T-helper 17 cell (primary cell): Measurements from ENCODE around the gene XYLB. TPM values are rescaled to one million over a fixed set of nuclear protein-coding genes. Genes with fewer than 3 reads are reported as not detected.
"Not testable (repeated sequence)": the region's sequence is repeated elsewhere in the genome, so short reads cannot be mapped to it uniquely, and the experiment has no call there.

Experiments
- ATAC-seq: fragments of 150-1000 bp; cut with Tn5 transposase; 2 replicates; pipeline ENCODE4 v1.10.0; 2021; ENCODE audit warnings: mild to moderate bottlenecking, moderate library complexity
- DNase-seq, 3 donors: peaks; one replicate each; pipeline versions ENCODE4 v3.0.0 to v3.0.0-alpha.2; 2020 to 2021
- H3K9me3 ChIP-seq: one replicate; pipeline ENCODE4 v1.7.0; 2013; ENCODE audit warnings: low read length, mild to moderate bottlenecking; ENCODE audit not compliant: control insufficient read depth, poor library complexity, severe bottlenecking
- H3K27ac Mint-ChIP-seq: one replicate; pipeline ENCODE4 v1.8.0; 2022; ENCODE audit warnings: mild to moderate bottlenecking, moderate library complexity, mixed read lengths
- H3K27me3 Mint-ChIP-seq: one replicate; pipeline ENCODE4 v1.8.0; 2022; ENCODE audit warnings: mixed read lengths
- H3K36me3 Mint-ChIP-seq: one replicate; pipeline ENCODE4 v1.8.0; 2022; ENCODE audit warnings: low read depth, mixed read lengths
- H3K4me1 Mint-ChIP-seq: one replicate; pipeline ENCODE4 v1.8.0; 2022; ENCODE audit warnings: mild to moderate bottlenecking, mixed read lengths
- H3K4me3 Mint-ChIP-seq: one replicate; pipeline ENCODE4 v1.8.0; 2022; ENCODE audit warnings: mild to moderate bottlenecking, moderate library complexity, mixed read lengths
- total RNA-seq, 4 donors: library from RNA in 2 of 4; stranded (reverse) in 2 of 4; gene quantifications; one replicate each; pipeline ENCODE4 v1.2.3 and lab custom pipeline; 2022 to 2026

The XYLB gene
- total RNA-seq, 2 donors from 2014 or later: 0.75 to 2.8 TPM

DNA sequence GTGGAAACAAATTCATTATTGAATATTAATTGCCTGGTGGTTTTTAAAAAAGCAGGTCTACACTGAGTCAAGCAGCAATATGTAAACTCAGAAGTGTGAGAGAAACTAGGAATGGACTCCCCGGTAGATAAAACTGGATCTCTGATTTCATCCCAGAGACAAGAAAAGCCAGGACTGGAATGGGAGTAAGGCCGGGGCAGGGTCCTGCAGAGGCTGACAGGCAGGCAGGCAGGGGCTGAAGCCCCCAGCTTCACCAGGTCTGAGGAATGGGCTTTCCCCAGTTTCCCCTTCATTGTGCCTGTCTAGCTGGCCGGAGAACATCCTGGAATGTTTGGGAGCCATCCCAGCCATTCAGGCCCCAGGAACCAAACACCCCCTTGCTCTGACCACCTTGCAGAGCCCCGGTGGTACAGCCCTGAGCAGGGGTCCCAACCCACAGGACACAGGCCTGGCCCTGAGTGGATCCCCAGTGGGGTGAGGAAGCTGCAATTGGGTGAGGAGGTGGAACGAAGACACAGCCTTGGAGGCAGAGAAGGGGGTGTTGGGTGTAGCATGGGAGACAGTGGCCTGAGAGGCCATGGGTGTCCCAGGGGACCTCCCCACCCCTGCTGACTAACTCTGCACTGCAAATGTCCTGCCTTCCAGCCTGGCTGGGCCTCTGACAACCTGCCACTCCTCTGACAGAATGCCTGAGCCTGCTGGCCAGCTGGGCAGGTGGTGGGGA is 31.7 kb upstream of the XYLB start:
- peaks cover 13% of the 10 kb centered on the region for H3K27me3 Mint-ChIP-seq
- H3K36me3 Mint-ChIP-seq: no peaks in the 10 kb centered on the region
- DNase-seq (no peak), ATAC-seq (no peak)
- peaks cover 4% of the 10 kb centered on the region for H3K4me1 Mint-ChIP-seq
- H3K4me3 Mint-ChIP-seq: no peak overlapping the region
- no peak overlapping the region for H3K27ac Mint-ChIP-seq
- H3K9me3 ChIP-seq: no peaks in the 10 kb centered on the region

- Mint-ChIP-seq H3K4me1 (peaks cover 4% of the 10 kb centered on the region), H3K27me3 (peaks cover 13% of the 10 kb centered on the region), H3K27ac (no peak overlapping the region), H3K36me3 (no peaks in the 10 kb centered on the region), H3K4me3 (no peak overlapping the region)
- no peak for ATAC-seq
- no peak for DNase-seq
- no peaks in the 10 kb centered on the region for H3K9me3 ChIP-seq
Observed at GRCh38 chr3:38315488-38316230, 30.9 kb upstream of the XYLB start.

- Mint-ChIP-seq H3K4me1 (peaks cover 4% of the 10 kb centered on the region), H3K4me3 (no peak overlapping the region), H3K27ac (no peak overlapping the region), H3K36me3 (no peaks in the 10 kb centered on the region), H3K27me3 (peaks cover 13% of the 10 kb centered on the region)
- DNase-seq (no peak), ATAC-seq (no peak)
- no peaks in the 10 kb centered on the region for H3K9me3 ChIP-seq
Observed at GRCh38 chr3:38316356-38317191, 30.0 kb upstream of the XYLB start.

- no peak for ATAC-seq
- DNase-seq: no peak
- Mint-ChIP-seq H3K27me3 (peaks cover 7% of the 10 kb centered on the region), H3K27ac (no peak overlapping the region), H3K4me3 (no peak overlapping the region), H3K4me1 (peaks cover 4% of the 10 kb centered on the region), H3K36me3 (no peaks in the 10 kb centered on the region)
- H3K9me3 ChIP-seq: no peaks in the 10 kb centered on the region
Observed at GRCh38 chr3:38317192-38317759, 29.3 kb upstream of the XYLB start.

DNA sequence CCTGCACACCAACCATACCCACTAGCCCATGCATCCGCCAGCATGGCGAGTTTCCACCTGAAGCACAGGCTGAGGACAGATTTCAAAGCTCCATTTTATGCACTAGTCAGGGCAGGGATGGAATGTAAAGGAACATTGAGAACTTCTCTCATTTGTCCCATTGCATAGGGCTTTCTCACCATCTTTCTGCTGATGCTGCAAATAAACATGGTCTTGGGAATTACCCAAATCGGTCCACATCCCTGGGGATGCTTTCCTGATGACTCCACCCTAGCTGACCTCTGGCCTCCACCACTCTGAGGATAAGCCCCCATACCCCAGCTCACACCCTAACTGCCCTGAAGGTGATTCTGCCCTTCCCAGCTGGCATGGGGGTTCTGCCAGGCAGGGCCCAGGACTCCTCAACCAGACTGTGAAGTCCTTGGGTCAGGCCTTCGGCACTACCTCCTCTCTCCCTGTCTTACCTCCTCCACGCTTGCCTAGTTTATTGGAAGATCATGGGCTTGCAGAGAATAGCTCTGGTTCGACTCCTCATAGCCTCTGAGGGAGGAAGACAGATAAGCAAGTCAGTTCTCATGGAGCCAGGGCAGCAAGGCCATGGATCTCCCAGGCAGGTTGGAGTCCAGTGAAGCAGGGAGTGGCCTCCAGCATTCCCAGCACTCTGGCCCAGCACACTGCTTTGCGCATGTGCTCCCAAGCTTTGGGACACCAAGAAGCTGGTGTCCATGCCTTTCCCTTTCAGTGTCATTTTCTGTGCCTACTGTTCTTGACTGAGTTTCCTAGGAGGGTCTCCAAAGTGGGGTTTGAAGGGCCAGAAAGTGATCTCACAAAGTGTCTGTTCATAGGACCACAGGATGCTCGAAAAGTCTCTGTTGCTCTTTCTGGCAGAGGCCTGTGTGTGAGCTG is 27.6 kb upstream of the XYLB start:
- DNase-seq: no peak
- no peak overlapping the region for H3K4me3 Mint-ChIP-seq
- peaks cover under 1% of the 10 kb centered on the region for H3K27me3 Mint-ChIP-seq
- H3K9me3 ChIP-seq: no peaks in the 10 kb centered on the region
- peaks cover 4% of the 10 kb centered on the region for H3K4me1 Mint-ChIP-seq
- no peaks in the 10 kb centered on the region for H3K36me3 Mint-ChIP-seq
- ATAC-seq: no peak
- no peak overlapping the region for H3K27ac Mint-ChIP-seq

- not testable (repeated sequence) for H3K27ac Mint-ChIP-seq, H3K4me1 Mint-ChIP-seq, H3K36me3 Mint-ChIP-seq, H3K4me3 Mint-ChIP-seq, DNase-seq, H3K27me3 Mint-ChIP-seq, H3K9me3 ChIP-seq, ATAC-seq
Observed at GRCh38 chr3:38320638-38321037, 25.9 kb upstream of the XYLB start.

DNA sequence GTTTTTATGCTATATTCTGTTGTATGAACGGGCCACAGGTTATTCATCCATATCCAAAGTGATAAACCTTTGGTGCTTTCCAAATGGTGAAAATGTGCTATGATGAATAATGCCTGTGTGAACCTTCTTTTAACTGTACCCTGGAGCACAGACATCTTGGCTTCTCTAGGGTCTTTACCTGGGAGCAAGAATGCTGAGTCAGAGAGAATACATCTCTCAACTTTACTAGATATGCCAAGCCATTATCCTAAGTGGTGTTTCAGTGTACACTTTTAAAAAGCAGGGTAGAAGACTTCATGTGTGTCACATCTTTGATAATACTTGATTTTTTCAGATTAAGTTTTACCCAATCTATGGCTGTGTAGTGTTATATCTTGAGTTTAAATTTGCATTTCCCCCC is 23.5 kb upstream of the XYLB start:
- no peak for DNase-seq
- H3K9me3 ChIP-seq: no peaks in the 10 kb centered on the region
- Mint-ChIP-seq H3K4me1 (no peaks in the 10 kb centered on the region), H3K36me3 (peaks cover 2% of the 10 kb centered on the region), H3K27me3 (peaks cover 16% of the 10 kb centered on the region), H3K27ac (no peak overlapping the region), H3K4me3 (no peak overlapping the region)
- ATAC-seq: no peak

DNA sequence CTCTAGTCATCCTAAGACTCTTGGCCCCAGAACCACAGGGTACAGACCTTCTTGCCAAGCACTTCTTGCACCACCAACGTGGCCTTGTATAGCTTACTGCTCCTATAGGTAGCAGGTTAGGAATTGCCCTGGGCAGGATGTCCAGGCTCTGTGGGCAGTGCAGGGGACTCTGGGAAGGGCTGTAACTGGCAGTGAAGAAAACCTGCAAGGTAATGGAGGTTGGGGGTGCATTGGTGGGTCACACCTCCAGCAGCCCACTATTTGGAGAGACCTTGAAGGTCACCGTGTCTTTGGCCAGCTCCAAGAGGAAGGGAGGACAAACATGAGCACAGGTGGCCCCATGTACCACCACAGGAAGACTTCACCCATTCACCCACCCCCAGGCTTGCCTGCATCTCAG is 21.3 kb upstream of the XYLB start:
- Mint-ChIP-seq H3K27ac (no peak overlapping the region), H3K36me3 (peaks cover 2% of the 10 kb centered on the region), H3K4me1 (peaks cover 2% of the 10 kb centered on the region), H3K27me3 (peaks cover 16% of the 10 kb centered on the region), H3K4me3 (no peak overlapping the region)
- no peaks in the 10 kb centered on the region for H3K9me3 ChIP-seq
- ATAC-seq (no peak), DNase-seq (no peak)

GRCh38 chr3:38327335-38328009 is 19.1 kb upstream of the XYLB start:
- H3K27ac Mint-ChIP-seq: no peak overlapping the region
- H3K36me3 Mint-ChIP-seq: peaks cover 2% of the 10 kb centered on the region
- peaks cover 2% of the 10 kb centered on the region for H3K4me1 Mint-ChIP-seq
- DNase-seq: no peak
- H3K27me3 Mint-ChIP-seq: peaks cover 16% of the 10 kb centered on the region
- no peaks in the 10 kb centered on the region for H3K9me3 ChIP-seq
- ATAC-seq: no peak
- H3K4me3 Mint-ChIP-seq: no peak overlapping the region

DNA sequence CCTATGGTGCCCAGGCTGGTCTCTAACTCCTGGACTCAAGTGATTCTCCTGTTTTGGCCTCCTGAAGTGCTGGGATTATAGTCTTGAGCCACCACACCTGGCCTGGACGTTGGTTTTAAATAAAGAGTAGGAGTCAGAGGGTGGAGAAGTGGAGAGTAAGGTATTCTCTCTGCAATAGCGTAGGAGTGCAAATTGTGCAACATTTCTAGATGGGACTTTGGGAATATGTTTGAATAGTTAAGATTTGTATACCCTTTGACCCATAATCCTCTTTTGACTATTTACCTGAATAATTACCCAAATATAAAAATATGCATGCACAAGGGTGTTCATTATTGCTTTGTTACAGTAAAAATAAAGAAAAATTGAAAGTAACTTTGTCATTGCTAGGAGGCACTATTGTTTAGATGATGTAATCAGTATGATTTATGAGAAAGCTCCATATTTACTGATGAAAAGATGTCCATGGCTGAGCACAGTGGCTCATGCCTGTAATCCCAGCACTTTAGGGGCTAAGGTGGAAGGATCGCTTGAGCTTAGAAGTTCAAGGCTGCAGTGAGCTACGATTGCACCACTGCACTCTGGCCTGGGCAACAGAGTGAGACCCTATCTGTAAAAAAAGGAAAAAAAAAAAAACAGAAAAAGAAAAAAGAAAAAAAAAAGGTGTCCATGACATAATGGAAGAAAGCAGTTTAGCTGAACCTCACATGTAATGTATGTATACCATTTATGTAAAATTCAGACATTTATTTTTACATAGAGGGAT is 15.1 kb upstream of the XYLB start:
- Mint-ChIP-seq H3K27me3 (peaks cover 18% of the 10 kb centered on the region), H3K4me1 (peaks cover 4% of the 10 kb centered on the region), H3K36me3 (peaks cover 2% of the 10 kb centered on the region), H3K4me3 (no peak overlapping the region), H3K27ac (no peak overlapping the region)
- H3K9me3 ChIP-seq: no peaks in the 10 kb centered on the region
- DNase-seq (no peak), ATAC-seq (no peak)

DNA sequence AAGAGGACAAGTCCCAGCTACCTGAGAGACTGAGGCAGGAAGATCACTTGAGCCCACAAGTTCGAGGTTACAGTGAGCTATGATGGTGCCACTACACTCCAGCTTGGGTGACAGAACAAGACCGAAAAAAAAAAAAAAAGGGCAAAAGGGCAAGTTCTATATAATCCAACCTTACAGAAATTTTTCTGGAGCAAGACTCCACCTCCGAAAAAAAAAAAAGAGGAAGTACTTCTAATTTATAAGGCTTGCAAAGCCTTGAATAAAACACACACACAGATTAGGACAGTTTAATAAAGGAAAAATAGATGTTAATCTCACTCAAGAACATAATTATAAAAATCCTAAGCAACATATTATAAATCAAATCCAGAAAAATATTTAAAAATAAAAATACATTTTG is 14.4 kb upstream of the XYLB start:
- peaks cover 11% of the 10 kb centered on the region for H3K27me3 Mint-ChIP-seq
- ATAC-seq: no peak
- H3K9me3 ChIP-seq: no peaks in the 10 kb centered on the region
- no peak for DNase-seq
- H3K4me1 Mint-ChIP-seq: peaks cover 4% of the 10 kb centered on the region
- peaks cover 2% of the 10 kb centered on the region for H3K36me3 Mint-ChIP-seq
- no peak overlapping the region for H3K4me3 Mint-ChIP-seq
- H3K27ac Mint-ChIP-seq: no peak overlapping the region
